T47D (cell line): ENCODE results near the gene CALM1.
A peak's percentile ranks its signal among the peaks of the same experiment; 100 is the strongest.

Experiments
- DNase-seq, 2 experiments: peaks; one replicate each; pipeline versions ENCODE4 v3.0.0 to v3.0.0-alpha.2; 2011 to 2012; ENCODE audit warnings: low read depth in 1 of 2, low spot score in 1 of 2
- JUND ChIP-seq: IDR thresholded peaks from 2 replicates; pipeline ENCODE4 v1.6.1; 2012; ENCODE audit warnings: low read depth
- in situ Hi-C: cut with HindIII; loops from 2 replicates; pipeline ENCODE4 v1.10.0; 2016; ENCODE audit warnings: low sequenced_read_pairs, low pct_unique_long_range_greater_than_20kb

The CALM1 gene

DNA sequence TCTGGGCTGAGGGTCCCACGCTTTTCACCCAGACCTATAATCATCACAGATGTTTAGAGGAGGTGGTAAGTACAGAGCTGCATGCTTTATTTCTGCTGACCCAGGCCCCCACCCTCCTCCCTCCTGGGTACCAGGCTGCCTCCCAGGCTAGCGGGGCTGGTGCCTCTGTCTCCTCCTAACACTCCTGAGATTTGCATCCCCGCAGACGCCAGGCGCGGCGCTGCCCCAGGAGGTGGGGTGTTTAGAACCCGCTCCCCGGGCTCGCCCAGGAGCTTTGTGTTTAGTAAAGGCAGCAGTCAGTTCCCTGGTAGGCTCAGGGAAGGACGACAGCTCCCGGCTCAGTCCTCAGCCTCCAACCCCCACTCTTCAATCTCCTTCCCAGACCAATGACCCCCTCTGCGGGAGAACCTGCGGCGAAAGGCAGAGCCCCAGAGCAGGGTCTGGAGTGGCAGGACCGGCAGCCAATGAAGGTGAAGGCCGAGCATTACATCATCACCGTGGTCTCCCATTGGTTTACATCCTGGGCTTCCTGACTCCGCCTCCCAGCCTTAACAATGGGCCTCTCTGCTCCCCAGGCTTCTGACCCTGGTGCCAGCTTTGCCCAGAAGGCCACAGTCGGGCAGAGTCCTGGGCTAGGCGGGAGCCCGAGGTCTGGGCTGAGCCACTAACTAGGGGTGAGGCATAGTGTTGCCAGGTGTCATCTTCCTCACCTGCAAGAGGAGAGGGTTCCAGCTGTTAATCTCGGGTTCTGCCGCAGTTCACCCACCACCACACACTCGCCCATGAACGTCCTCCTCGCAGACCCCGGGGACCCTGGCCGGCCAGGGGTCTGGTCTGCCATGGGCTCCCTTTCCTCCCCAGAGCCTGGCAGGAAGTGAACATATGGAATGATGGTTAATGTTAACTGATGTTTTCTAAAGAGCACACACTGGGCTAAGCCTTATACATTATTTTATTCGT, 57.5 kb downstream of the CALM1 start:
- DNase-seq, result peak; percentile 98
- TF ChIP-seq JUND, result no peak
- in situ Hi-C loops, result no loop called here

- DNase-seq, result no peak
- in situ Hi-C loops, result no loop called here
- no peak for TF ChIP-seq JUND
These were observed 58.3 kb downstream of the CALM1 start for GRCh38 chr14:90455100-90455571.

- in situ Hi-C loops, result no loop called here
These were observed 59.7 kb downstream of the CALM1 start for GRCh38 chr14:90456551-90456950.

DNA sequence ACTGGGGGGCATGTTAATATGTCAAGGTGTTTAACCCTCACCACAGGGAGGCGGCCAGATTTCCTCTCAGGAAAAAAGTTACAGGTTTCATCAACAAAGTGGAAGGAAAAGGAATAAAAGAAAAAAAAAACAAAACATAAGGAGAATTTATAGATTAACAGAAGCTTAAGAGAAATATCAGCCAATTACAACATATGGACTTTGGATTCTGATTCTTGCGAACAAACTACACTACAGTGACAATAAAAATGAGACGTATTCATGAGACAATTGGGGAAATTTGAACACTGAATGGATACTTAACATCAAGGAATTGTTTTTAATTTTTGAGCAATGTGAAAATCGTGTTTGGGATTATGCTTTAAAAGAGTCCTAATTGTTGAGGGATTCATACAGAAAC, 60.4 kb downstream of the CALM1 start:
- no peak for DNase-seq
- in situ Hi-C loops, result no loop called here
- TF ChIP-seq JUND, result no peak

More at GRCh38 chr14:90456551-90456950, 59.7 kb downstream of the CALM1 start:
- no peak for DNase-seq
- no peak for TF ChIP-seq JUND
